ENCODE measurements around the gene REXO1. TPM values are rescaled to one million over a fixed set of nuclear protein-coding genes. Genes with fewer than 3 reads are reported as not detected.
"Not testable (repeated sequence)": the region's sequence is repeated elsewhere in the genome, so short reads cannot be mapped to it uniquely, and the experiment has no call there.

Gene REXO1
- total RNA-seq, 4 donors from 2014 or later, result 16.2 to 36.0 (median 26.1) TPM

- H3K9me3 ChIP-seq; H3K27me3 ChIP-seq; H3K36me3 ChIP-seq; intact Hi-C loops (cut with DNase I): not testable (repeated sequence)
- Histone ChIP-seq H3K4me1 (peaks cover 33 to 50% (median 44%) of the 10 kb centered on the region in 4 donors), H3K27ac (replicated peaks in 1 of 4) (peak within 1 kb of the TSS; percentile 75 to 91 (median 86)), H3K4me3 (peak within 1 kb of the TSS; percentile 65 to 88 (median 72))
- WGBS, result 41% methylated on average over 23 of the region's 46 CpGs
- peak; percentile 99 for DNase-seq (ENCODE audit: extremely low spot score)
- TF ChIP-seq POLR2A (IDR thresholded peaks at IDR 0.05; ENCODE audit: low read depth) (peak; percentile 15), POLR2AphosphoS5 (IDR thresholded peaks at IDR 0.05) (peak; percentile 94 to 96)
Measured at GRCh38 chr19:1885398-1886119, 37.3 kb upstream of the REXO1 start, which contains the start of gene ABHD17A. Gene ABHD17A (minus strand): TSS chr19:1885496. CDS start chr19:1881566, 3,930 bp downstream.

- H3K4me3 ChIP-seq, result peak overlapping the region; percentile 65 to 88 (median 72)
- WGBS, result under 1% methylated on average over 26 of the region's 56 CpGs
- peak overlapping the region; percentile 75 to 91 (median 86) for H3K27ac ChIP-seq (replicated peaks in 1 of 4)
- H3K27me3 ChIP-seq, result no peaks in the 10 kb centered on the region
- intact Hi-C loops (cut with DNase I), result no loop called here
- H3K4me1 ChIP-seq, result peaks cover 40 to 57% (median 51%) of the 10 kb centered on the region in 4 donors
- no peaks in the 10 kb centered on the region for H3K9me3 ChIP-seq
- H3K36me3 ChIP-seq, result peaks cover 0 to 16% (median 10%) of the 10 kb centered on the region in 4 donors
- no peak for TF ChIP-seq POLR2A (IDR thresholded peaks at IDR 0.05; ENCODE audit: low read depth)
- TF ChIP-seq CTCF (IDR thresholded peaks at IDR 0.05), result no peak
- no peak for TF ChIP-seq EP300 (IDR thresholded peaks at IDR 0.05)
- TF ChIP-seq POLR2AphosphoS5 (IDR thresholded peaks at IDR 0.05), result no peak
- no peak for DNase-seq (ENCODE audit: extremely low spot score)
Measured at GRCh38 chr19:1884719-1885334, 36.5 kb upstream of the REXO1 start.

GRCh38 chr19:1884291-1884718 is 36.0 kb upstream of the REXO1 start:
- Histone ChIP-seq H3K36me3 (peaks cover 0 to 18% (median 11%) of the 10 kb centered on the region in 4 donors), H3K4me3 (peak overlapping the region; percentile 65 to 88 (median 72)), H3K4me1 (peaks cover 40 to 58% (median 51%) of the 10 kb centered on the region in 4 donors), H3K27ac (replicated peaks in 1 of 4) (peak overlapping the region; percentile 75 to 91 (median 86)), H3K9me3 (no peaks in the 10 kb centered on the region), H3K27me3 (no peaks in the 10 kb centered on the region)
- intact Hi-C loops (cut with DNase I), result no loop called here
- no peak for DNase-seq (ENCODE audit: extremely low spot score)
- TF ChIP-seq EP300 (IDR thresholded peaks at IDR 0.05), result no peak
- no peak for TF ChIP-seq POLR2A (IDR thresholded peaks at IDR 0.05; ENCODE audit: low read depth)
- no peak for TF ChIP-seq CTCF (IDR thresholded peaks at IDR 0.05)
- no peak for TF ChIP-seq POLR2AphosphoS5 (IDR thresholded peaks at IDR 0.05)
- 0% methylated on average over 6 of the region's 11 CpGs for WGBS

- Histone ChIP-seq H3K4me1 (peaks cover 40 to 58% (median 51%) of the 10 kb centered on the region in 4 donors), H3K4me3 (peak overlapping the region; percentile 65 to 88 (median 72)), H3K36me3 (peaks cover 0 to 20% (median 13%) of the 10 kb centered on the region in 4 donors), H3K27ac (replicated peaks in 1 of 4) (peak overlapping the region; percentile 75 to 91 (median 86)), H3K27me3 (no peaks in the 10 kb centered on the region), H3K9me3 (no peaks in the 10 kb centered on the region)
- intact Hi-C loops (cut with DNase I), result no loop called here
- no peak for DNase-seq (ENCODE audit: extremely low spot score)
- TF ChIP-seq EP300 (IDR thresholded peaks at IDR 0.05) (no peak), CTCF (IDR thresholded peaks at IDR 0.05) (no peak), POLR2A (IDR thresholded peaks at IDR 0.05; ENCODE audit: low read depth) (no peak), POLR2AphosphoS5 (IDR thresholded peaks at IDR 0.05) (no peak)
- WGBS, result 19% methylated on average over 8 of the region's 8 CpGs
Measured at GRCh38 chr19:1883784-1884183, 35.5 kb upstream of the REXO1 start.
